ENCODE measurements around the gene CARNS1. TPM values are rescaled to one million over a fixed set of nuclear protein-coding genes. Genes with fewer than 3 reads are reported as not detected.
A peak's percentile ranks its signal among the peaks of the same experiment; 100 is the strongest.
"Not testable (repeated sequence)": the region's sequence is repeated elsewhere in the genome, so short reads cannot be mapped to it uniquely, and the experiment has no call there.

CARNS1 gene
- polyA plus RNA-seq, 1 of the 3 experiments (the other 2 are of a cell fraction): 0.23 TPM

DNA sequence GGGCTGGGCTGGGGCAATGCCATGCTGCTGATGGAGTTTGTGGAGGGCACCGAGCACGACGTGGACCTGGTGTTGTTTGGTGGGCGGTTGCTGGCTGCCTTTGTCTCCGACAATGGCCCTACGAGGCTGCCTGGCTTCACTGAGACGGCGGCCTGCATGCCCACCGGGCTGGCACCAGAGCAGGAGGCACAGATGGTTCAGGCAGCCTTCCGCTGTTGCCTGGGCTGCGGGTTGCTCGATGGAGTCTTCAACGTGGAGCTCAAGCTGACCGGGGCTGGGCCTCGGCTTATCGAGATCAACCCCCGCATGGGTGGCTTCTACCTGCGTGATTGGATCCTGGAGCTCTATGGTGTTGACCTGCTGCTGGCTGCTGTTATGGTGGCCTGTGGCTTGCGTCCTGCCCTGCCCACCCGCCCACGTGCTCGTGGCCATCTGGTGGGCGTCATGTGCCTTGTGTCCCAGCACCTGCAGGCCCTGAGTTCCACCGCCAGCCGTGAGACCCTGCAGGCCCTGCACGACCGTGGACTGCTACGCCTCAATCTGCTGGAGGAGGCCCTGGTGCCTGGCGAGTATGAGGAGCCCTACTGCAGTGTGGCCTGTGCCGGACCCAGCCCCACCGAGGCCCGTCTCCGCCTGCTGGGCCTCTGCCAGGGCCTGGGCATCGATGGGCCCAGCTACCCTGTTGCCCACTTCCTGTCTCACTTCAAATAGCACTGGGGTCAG lies 8.6 kb downstream of the CARNS1 start:
- Histone ChIP-seq H3K9me2 (no peaks in the 10 kb centered on the region), H3K4me2 (no peak overlapping the region), H2AFZ (ENCODE audit: low read depth) (no peak overlapping the region), H4K20me1 (ENCODE audit: insufficient read depth) (no peaks in the 10 kb centered on the region), H3K27ac (ENCODE audit: low read depth in 2 of 2, low read length in 1 of 2) (no peak overlapping the region), H3K4me3 (ENCODE audit: low read depth in 2 of 2, low read length in 1 of 2) (no peak overlapping the region), H3F3A (replicated peaks; ENCODE audit: insufficient read depth) (no peaks in the 10 kb centered on the region), H3K79me2 (ENCODE audit: insufficient read depth) (peaks cover 8% of the 10 kb centered on the region), H3K4me1 (ENCODE audit: control insufficient read depth in 1 of 2, insufficient read depth in 2 of 2, low read depth in 1 of 2, low read length in 1 of 2) (peaks cover 5 to 12% of the 10 kb centered on the region in 2 experiments; a peak in 2 of 4 replicates), H3K27me3 (ENCODE audit: insufficient read depth) (no peaks in the 10 kb centered on the region), H3K36me3 (replicated peaks in 1 of 2; ENCODE audit: control insufficient read depth in 1 of 2, insufficient read depth in 2 of 2, low read length in 1 of 2) (no peaks in the 10 kb centered on the region), H3K9me3 (no peaks in the 10 kb centered on the region), H3K9ac (no peak overlapping the region)
- POLR2A ChIA-PET: interaction anchor here (1.4 kb wide), 1 partner anchor 22 kb away, joined by 4 read pairs; the partner anchor contains the start of gene PPP1CA
- no peak for TF ChIP-seq TCF12 (IDR thresholded peaks at IDR 0.05)
- no peak for TF ChIP-seq RFX5 (IDR thresholded peaks at IDR 0.05; ENCODE audit: low read length)
- TF ChIP-seq, protein P1, sequence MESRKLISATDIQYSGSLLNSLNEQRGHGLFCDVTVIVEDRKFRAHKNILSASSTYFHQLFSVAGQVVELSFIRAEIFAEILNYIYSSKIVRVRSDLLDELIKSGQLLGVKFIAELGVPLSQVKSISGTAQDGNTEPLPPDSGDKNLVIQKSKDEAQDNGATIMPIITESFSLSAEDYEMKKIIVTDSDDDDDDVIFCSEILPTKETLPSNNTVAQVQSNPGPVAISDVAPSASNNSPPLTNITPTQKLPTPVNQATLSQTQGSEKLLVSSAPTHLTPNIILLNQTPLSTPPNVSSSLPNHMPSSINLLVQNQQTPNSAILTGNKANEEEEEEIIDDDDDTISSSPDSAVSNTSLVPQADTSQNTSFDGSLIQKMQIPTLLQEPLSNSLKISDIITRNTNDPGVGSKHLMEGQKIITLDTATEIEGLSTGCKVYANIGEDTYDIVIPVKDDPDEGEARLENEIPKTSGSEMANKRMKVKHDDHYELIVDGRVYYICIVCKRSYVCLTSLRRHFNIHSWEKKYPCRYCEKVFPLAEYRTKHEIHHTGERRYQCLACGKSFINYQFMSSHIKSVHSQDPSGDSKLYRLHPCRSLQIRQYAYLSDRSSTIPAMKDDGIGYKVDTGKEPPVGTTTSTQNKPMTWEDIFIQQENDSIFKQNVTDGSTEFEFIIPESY (IDR thresholded peaks at IDR 0.05; ENCODE audit: borderline replicate concordance, low read depth): no peak
- TF ChIP-seq YY1 (IDR thresholded peaks at IDR 0.05; ENCODE audit: low read depth): no peak
- no peak for TF ChIP-seq MEF2A (IDR thresholded peaks at IDR 0.05; ENCODE audit: borderline replicate concordance, low read depth)
- TF ChIP-seq GABPA (IDR thresholded peaks at IDR 0.05; ENCODE audit: low read depth): no peak
- TF ChIP-seq NRF1 (IDR thresholded peaks at IDR 0.05; ENCODE audit: low read depth, low read length): no peak
- TF ChIP-seq, protein P2, sequence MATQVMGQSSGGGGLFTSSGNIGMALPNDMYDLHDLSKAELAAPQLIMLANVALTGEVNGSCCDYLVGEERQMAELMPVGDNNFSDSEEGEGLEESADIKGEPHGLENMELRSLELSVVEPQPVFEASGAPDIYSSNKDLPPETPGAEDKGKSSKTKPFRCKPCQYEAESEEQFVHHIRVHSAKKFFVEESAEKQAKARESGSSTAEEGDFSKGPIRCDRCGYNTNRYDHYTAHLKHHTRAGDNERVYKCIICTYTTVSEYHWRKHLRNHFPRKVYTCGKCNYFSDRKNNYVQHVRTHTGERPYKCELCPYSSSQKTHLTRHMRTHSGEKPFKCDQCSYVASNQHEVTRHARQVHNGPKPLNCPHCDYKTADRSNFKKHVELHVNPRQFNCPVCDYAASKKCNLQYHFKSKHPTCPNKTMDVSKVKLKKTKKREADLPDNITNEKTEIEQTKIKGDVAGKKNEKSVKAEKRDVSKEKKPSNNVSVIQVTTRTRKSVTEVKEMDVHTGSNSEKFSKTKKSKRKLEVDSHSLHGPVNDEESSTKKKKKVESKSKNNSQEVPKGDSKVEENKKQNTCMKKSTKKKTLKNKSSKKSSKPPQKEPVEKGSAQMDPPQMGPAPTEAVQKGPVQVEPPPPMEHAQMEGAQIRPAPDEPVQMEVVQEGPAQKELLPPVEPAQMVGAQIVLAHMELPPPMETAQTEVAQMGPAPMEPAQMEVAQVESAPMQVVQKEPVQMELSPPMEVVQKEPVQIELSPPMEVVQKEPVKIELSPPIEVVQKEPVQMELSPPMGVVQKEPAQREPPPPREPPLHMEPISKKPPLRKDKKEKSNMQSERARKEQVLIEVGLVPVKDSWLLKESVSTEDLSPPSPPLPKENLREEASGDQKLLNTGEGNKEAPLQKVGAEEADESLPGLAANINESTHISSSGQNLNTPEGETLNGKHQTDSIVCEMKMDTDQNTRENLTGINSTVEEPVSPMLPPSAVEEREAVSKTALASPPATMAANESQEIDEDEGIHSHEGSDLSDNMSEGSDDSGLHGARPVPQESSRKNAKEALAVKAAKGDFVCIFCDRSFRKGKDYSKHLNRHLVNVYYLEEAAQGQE (IDR thresholded peaks at IDR 0.05; ENCODE audit: low read depth, low read length): no peak
- WGBS (ENCODE audit: low lambda C conversion rate): 82% methylated on average over 11 of the region's 34 CpGs
- CTCF ChIA-PET: interaction anchor here (0.7 to 1.7 kb wide), 2 partner anchors 23 to 41 kb away, joined by 3 to 9 read pairs; partner anchors contain the start of gene PPP1CA
- no peak for DNase-seq

DNA sequence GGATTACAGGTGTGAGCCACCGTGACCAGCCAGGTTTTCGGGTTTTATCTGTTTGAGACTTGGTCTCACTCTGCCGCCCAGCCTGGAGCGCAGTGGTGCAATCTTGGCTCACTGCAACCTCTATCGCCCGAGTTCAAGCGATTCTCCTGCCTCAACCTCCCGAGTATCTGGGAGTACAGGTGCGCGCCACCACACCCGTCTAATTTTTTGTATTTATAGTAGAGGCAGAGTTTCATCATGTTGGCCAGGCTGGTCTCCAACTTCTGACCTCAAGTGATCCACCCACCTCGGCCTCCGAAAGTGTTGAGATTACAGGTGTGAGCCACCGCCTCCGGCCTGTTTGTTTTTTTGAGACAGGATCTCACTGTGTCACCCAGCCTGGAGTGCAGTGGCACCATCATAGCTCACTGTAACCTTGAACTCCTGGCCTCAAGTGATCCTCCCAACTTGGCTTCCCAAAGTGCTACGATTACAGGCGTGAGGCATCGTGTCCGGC lies 11.9 kb downstream of the CARNS1 start:
- Histone ChIP-seq H3K9ac (peak overlapping the region; percentile 92), H2AFZ (ENCODE audit: low read depth) (peak overlapping the region; percentile 78; the same call in 1 of the 2 replicates), H3K27ac (ENCODE audit: low read depth in 2 of 2, low read length in 1 of 2) (peak overlapping the region in 1 of 2 experiments; percentile 49; a peak in 2 of 4 replicates), H3K4me3 (ENCODE audit: low read depth in 2 of 2, low read length in 1 of 2) (peak overlapping the region; percentile 76 to 85), H3K79me2 (ENCODE audit: insufficient read depth) (peaks cover 28% of the 10 kb centered on the region), H3K4me2 (peak overlapping the region; percentile 99)
- not testable (repeated sequence) for H3K36me3 ChIP-seq (replicated peaks in 1 of 2; ENCODE audit: control insufficient read depth in 1 of 2, insufficient read depth in 2 of 2, low read length in 1 of 2); H3K27me3 ChIP-seq (ENCODE audit: insufficient read depth); H3K4me1 ChIP-seq (ENCODE audit: control insufficient read depth in 1 of 2, insufficient read depth in 2 of 2, low read depth in 1 of 2, low read length in 1 of 2); H3F3A ChIP-seq (replicated peaks; ENCODE audit: insufficient read depth); H4K20me1 ChIP-seq (ENCODE audit: insufficient read depth); H3K9me3 ChIP-seq; DNase-seq; H3K9me2 ChIP-seq
- WGBS (ENCODE audit: low lambda C conversion rate): 80% methylated on average over 19 of the region's 19 CpGs
- ChIA-PET POLR2A (interaction anchor here (0.6 to 1.8 kb wide), 2 partner anchors 26 to 27 kb away, joined by 3 to 6 read pairs; partner anchors contain the start of gene PPP1CA), CTCF (interaction anchor here (0.8 kb wide), 2 partner anchors 59 to 156 kb away, joined by 3 read pairs; no protein-coding TSS in a partner anchor)
